Embryonic facial prominence (tissue), 1 donor: ENCODE results near the gene RPS19.
"Not testable (repeated sequence)": the region's sequence is repeated elsewhere in the genome, so short reads cannot be mapped to it uniquely, and the experiment has no call there.

ENCODE experiments used
- DNase-seq: peaks from one replicate; pipeline ENCODE4 v3.0.0-alpha.2; 2016; ENCODE audit errors: extremely low spot score

Gene RPS19

GRCh38 chr19:41901707-41902360 is 41.8 kb downstream of the RPS19 start:
- no peak for DNase-seq

GRCh38 chr19:41902594-41902993 is 42.5 kb downstream of the RPS19 start:
- no peak for DNase-seq

GRCh38 chr19:41903193-41903953 is 43.3 kb downstream of the RPS19 start:
- DNase-seq = no peak

- DNase-seq = no peak
Observed at GRCh38 chr19:41904118-41904870, 44.2 kb downstream of the RPS19 start.

GRCh38 chr19:41905273-41906002 is 45.4 kb downstream of the RPS19 start:
- no peak for DNase-seq

GRCh38 chr19:41906271-41906670 is 46.2 kb downstream of the RPS19 start:
- no peak for DNase-seq

- no peak for DNase-seq
Observed at GRCh38 chr19:41906916-41907680, 47.0 kb downstream of the RPS19 start.

- no peak for DNase-seq
Observed at GRCh38 chr19:41907994-41908615, 48.0 kb downstream of the RPS19 start.

GRCh38 chr19:41908724-41909464 is 48.8 kb downstream of the RPS19 start:
- DNase-seq = no peak

GRCh38 chr19:41909706-41910105 is 49.7 kb downstream of the RPS19 start:
- no peak for DNase-seq

GRCh38 chr19:41910240-41910991 is 50.4 kb downstream of the RPS19 start:
- no peak for DNase-seq

- DNase-seq = no peak
Observed at GRCh38 chr19:41910992-41911888, 51.2 kb downstream of the RPS19 start.

GRCh38 chr19:41911889-41912731 is 52.1 kb downstream of the RPS19 start:
- no peak for DNase-seq

GRCh38 chr19:41912899-41913537 is 53.0 kb downstream of the RPS19 start:
- DNase-seq = no peak

GRCh38 chr19:41913538-41914423 is 53.7 kb downstream of the RPS19 start:
- no peak for DNase-seq

- not testable (repeated sequence) for DNase-seq
Observed at GRCh38 chr19:41914424-41914834, 54.4 kb downstream of the RPS19 start.
